Upper lobe of left lung (tissue), 4 donors: ENCODE results near the gene AJAP1.

ENCODE experiments used
- EP300 ChIP-seq, 4 donors: sonication (generic); formaldehyde crosslinking; IDR thresholded peaks; one replicate each; pipeline ENCODE4 v1.5.1; 2017; ENCODE audit warnings: antibody characterized with exemption in 4 of 4, control low read depth in 2 of 4
- POLR2A ChIP-seq, 4 donors: fragments of 450-650 bp; IDR thresholded peaks; one replicate each; pipeline ENCODE4 v1.5.1; 2016 to 2017; ENCODE audit warnings: antibody characterized with exemption in 4 of 4, mild to moderate bottlenecking in 2 of 4
- POLR2AphosphoS5 ChIP-seq, 2 donors: sonication (generic); formaldehyde crosslinking; IDR thresholded peaks; one replicate each; pipeline ENCODE4 v1.5.1; 2017; ENCODE audit warnings: antibody characterized with exemption in 2 of 2
- TF ChIP-seq, protein P1 (sequence below), 6 experiments: fragments of 450-650 bp in 4 of 6; fragments of 200-600 bp in 2 of 6; sonication (generic) in 2 of 6; IDR thresholded peaks; one replicate each; pipeline ENCODE4 v1.5.1; 2016 to 2019; ENCODE audit warnings: antibody characterized with exemption in 6 of 6

DNA sequence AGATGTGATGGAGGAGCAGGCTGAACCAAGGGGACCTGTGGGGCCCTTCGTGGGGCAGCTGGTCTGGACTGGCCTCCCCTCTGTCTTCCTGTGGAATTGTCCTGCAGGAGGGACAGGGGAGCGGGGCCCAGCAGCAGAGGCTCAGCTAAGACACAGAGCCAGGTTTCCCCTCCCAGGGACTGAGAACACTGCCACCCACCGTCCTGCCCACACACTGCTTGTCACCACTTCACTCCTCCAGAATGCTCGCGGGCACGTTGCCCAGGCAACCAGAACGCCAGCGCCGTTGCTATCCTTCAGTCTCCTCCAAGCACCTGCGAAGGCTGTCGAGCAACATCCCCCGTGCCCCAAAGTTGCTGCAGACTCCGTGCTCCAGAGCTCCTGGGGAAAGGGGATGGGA, 46.4 kb downstream of the AJAP1 start:
- TF ChIP-seq, protein P1, sequence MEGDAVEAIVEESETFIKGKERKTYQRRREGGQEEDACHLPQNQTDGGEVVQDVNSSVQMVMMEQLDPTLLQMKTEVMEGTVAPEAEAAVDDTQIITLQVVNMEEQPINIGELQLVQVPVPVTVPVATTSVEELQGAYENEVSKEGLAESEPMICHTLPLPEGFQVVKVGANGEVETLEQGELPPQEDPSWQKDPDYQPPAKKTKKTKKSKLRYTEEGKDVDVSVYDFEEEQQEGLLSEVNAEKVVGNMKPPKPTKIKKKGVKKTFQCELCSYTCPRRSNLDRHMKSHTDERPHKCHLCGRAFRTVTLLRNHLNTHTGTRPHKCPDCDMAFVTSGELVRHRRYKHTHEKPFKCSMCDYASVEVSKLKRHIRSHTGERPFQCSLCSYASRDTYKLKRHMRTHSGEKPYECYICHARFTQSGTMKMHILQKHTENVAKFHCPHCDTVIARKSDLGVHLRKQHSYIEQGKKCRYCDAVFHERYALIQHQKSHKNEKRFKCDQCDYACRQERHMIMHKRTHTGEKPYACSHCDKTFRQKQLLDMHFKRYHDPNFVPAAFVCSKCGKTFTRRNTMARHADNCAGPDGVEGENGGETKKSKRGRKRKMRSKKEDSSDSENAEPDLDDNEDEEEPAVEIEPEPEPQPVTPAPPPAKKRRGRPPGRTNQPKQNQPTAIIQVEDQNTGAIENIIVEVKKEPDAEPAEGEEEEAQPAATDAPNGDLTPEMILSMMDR (IDR thresholded peaks at IDR 0.05) = no peak
- TF ChIP-seq POLR2AphosphoS5 (IDR thresholded peaks at IDR 0.05) (no peak), POLR2A (IDR thresholded peaks at IDR 0.05) (no peak), EP300 (IDR thresholded peaks at IDR 0.05) (no peak)
